Upper lobe of right lung (tissue), 1 donor: ENCODE results near the gene SERAC1. TPM values are rescaled to one million over a fixed set of nuclear protein-coding genes. Genes with fewer than 3 reads are reported as not detected.

ENCODE experiments used
- ATAC-seq: fragments of 200-7000 bp; cut with Tn5 transposase; one replicate; pipeline ENCODE4 v1.9.1; 2020; ENCODE audit warnings: mild to moderate bottlenecking, moderate library complexity
- DNase-seq: peaks from one replicate; pipeline ENCODE4 v3.0.0-alpha.2; 2020
- H3K27ac ChIP-seq: fragments of 200-600 bp; one replicate; pipeline ENCODE4 v1.8.0; 2022
- H3K27me3 ChIP-seq: fragments of 200-600 bp; one replicate; pipeline ENCODE4 v1.8.0; 2022; ENCODE audit warnings: mild to moderate bottlenecking
- H3K36me3 ChIP-seq: fragments of 200-600 bp; one replicate; pipeline ENCODE4 v1.8.0; 2022
- H3K4me1 ChIP-seq: fragments of 200-600 bp; one replicate; pipeline ENCODE4 v1.8.0; 2022
- H3K4me3 ChIP-seq: fragments of 200-600 bp; one replicate; pipeline ENCODE4 v1.8.0; 2022; ENCODE audit warnings: mild to moderate bottlenecking
- H3K9me3 ChIP-seq: fragments of 200-600 bp; one replicate; pipeline ENCODE4 v1.8.0; 2022
- intact Hi-C: fragments of 100-400 bp; cut with DNase I; formaldehyde crosslinking; loops from one replicate; pipeline ENCODE4 v1.11.0; 2022
- total RNA-seq: library from RNA; stranded (reverse); fragmentation: NEBNext Ultra II Directional; extraction: Animal tissue kit (Norgen Biotek cat#: 25700); gene quantifications from one replicate; pipeline ENCODE4 v1.2.1, GENCODE V29; 2021
- TF ChIP-seq, protein P1 (sequence below): fragments of 200-600 bp; IDR thresholded peaks from one replicate; pipeline ENCODE4 v1.8.0; 2022; ENCODE audit warnings: antibody characterized with exemption
- donor health status: DM: no; HTN: yes; CAD: no; lungs with severe emphysema.

SERAC1 gene
- total RNA-seq, 1 donor from 2014 or later, result 7.5 TPM

DNA sequence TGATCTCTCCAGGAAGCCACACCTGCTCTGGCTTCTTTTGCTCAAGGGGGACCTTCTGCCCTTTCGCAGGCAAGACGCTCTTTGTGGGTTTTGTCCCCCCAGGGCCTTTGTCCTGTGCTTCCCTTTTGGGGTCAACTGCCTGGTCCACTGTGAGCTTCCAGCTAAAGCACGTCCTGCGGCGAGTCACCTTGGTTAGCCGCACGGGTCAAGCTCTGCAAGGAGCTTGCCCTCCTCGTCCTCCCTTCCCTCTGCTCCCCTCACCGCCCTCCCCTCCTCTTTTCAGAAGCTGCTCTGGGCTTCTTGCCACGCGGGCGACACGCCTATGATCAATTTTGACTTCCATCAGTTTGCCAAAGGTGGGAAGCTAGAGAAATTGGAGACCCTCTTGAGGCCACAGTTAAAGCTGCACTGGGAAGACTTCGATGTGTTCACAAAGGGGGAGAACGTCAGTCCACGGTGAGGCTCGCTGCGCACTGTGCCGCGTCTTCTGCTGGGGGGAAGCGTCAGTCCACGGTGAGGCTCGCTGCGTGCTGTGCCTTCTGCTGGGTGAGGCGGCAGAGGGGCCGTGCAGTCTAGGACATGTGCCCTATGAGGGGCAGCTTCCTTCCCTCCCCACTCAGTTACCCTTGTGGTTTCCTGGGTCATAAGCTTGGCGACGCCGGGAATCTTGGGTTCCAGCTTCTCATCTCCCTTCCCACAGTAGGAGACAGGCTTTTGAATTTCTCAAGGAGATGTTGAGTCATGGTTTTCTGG lies 106.2 kb downstream of the SERAC1 start:
- DNase-seq, result peak; percentile 54
- no peak for ATAC-seq
- TF ChIP-seq, protein P1, sequence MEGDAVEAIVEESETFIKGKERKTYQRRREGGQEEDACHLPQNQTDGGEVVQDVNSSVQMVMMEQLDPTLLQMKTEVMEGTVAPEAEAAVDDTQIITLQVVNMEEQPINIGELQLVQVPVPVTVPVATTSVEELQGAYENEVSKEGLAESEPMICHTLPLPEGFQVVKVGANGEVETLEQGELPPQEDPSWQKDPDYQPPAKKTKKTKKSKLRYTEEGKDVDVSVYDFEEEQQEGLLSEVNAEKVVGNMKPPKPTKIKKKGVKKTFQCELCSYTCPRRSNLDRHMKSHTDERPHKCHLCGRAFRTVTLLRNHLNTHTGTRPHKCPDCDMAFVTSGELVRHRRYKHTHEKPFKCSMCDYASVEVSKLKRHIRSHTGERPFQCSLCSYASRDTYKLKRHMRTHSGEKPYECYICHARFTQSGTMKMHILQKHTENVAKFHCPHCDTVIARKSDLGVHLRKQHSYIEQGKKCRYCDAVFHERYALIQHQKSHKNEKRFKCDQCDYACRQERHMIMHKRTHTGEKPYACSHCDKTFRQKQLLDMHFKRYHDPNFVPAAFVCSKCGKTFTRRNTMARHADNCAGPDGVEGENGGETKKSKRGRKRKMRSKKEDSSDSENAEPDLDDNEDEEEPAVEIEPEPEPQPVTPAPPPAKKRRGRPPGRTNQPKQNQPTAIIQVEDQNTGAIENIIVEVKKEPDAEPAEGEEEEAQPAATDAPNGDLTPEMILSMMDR, result no peak
- Histone ChIP-seq H3K4me3 (no peak overlapping the region), H3K27me3 (no peaks in the 10 kb centered on the region), H3K36me3 (peaks cover 3% of the 10 kb centered on the region), H3K9me3 (no peaks in the 10 kb centered on the region), H3K4me1 (peaks cover 15% of the 10 kb centered on the region), H3K27ac (no peak overlapping the region)
- intact Hi-C loops, result no loop called here

DNA sequence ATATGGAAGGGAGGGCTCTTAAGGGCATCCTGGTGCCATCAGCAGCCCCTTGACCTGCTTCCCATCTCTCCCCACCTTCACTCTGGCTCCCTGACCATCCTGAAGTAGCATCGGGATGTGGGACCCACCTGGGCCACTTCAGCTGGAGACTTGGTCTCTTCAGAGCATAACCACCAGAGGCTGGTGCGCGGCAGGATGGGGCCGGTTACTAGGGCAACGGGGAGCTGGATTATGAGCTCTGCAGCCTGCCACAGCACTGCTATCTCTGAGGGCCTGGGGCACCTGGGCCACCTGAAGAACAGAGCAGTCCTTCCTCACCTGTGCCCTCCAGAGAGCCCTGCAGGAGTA lies 106.7 kb downstream of the SERAC1 start:
- H3K27me3 ChIP-seq, result no peaks in the 10 kb centered on the region
- TF ChIP-seq, protein P1, result no peak
- H3K36me3 ChIP-seq, result peaks cover under 1% of the 10 kb centered on the region
- H3K9me3 ChIP-seq, result no peaks in the 10 kb centered on the region
- ATAC-seq, result no peak
- H3K4me3 ChIP-seq, result no peak overlapping the region
- H3K4me1 ChIP-seq, result peaks cover 15% of the 10 kb centered on the region
- H3K27ac ChIP-seq, result peak overlapping the region; percentile 85
- DNase-seq, result peak; percentile 62
- intact Hi-C loops, result no loop called here

- TF ChIP-seq, protein P1, result no peak
- intact Hi-C loops, result no loop called here
- no peaks in the 10 kb centered on the region for H3K27me3 ChIP-seq
- H3K9me3 ChIP-seq, result no peaks in the 10 kb centered on the region
- ATAC-seq (peak; percentile 74), DNase-seq (peak; percentile 84)
- H3K4me1 ChIP-seq, result peaks cover 15% of the 10 kb centered on the region
- H3K36me3 ChIP-seq, result no peaks in the 10 kb centered on the region
- H3K27ac ChIP-seq, result peak overlapping the region; percentile 85
- H3K4me3 ChIP-seq, result no peak overlapping the region
Observed at GRCh38 chr6:158060455-158061360, 107.4 kb downstream of the SERAC1 start.

Other genes starting within 250 kb of the SERAC1 start
- gene SYNJ2, start 186.4 kb downstream of the SERAC1 start, total RNA-seq, result 7.2 TPM
- 17.0 TPM for gene GTF2H5, start 88 bp upstream of the SERAC1 start, total RNA-seq
- 94.1 TPM for gene TULP4, start 144.2 kb upstream of the SERAC1 start, total RNA-seq